NK-92 (cell line): Measurements from ENCODE around the gene ARMH4.
"Not testable (repeated sequence)": the region's sequence is repeated elsewhere in the genome, so short reads cannot be mapped to it uniquely, and the experiment has no call there.

Experiments
- DNase-seq: peaks from one replicate; lab custom pipeline; 2025; ENCODE audit not compliant: unreplicated experiment; lab: John Stamatoyannopoulos, UW

ARMH4 gene

DNA sequence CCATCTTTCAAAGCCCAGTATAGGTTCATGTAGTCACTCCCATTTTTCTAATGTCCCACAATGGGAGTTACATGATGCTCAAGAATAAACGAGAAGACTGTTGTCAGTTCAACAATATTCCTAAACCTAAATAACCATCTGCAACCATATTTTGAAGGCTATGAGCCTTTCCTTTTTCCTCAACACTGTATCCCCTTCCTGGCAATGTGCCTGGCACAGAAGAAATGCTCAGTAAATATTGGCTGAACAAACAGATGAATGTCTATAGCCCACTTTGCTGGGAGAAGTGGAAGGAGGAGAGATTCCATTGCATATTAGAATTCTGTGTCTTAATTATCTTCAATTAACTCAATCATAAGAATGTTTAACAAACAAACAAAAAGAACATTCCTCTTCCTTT, 6.1 kb downstream of the ARMH4 start:
- no peak for DNase-seq

DNA sequence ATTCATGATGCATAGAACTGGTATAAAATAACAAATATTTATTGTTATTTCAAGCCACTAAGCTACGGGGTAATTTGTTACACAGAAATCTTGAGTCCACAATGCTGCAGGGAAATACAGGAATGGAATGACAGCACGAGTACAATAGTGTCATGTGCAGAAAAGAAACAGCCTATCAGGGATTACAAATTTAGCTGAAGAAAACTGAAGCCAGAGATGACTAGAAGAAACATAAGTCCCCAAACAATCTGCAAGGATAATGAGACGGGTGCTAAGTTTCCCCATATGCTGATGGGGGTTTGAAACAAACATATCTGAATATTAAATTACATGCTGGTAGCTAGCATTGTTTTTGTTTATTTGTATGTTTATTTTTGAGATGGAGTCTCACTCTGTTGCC, 8.9 kb downstream of the ARMH4 start:
- no peak for DNase-seq

DNA sequence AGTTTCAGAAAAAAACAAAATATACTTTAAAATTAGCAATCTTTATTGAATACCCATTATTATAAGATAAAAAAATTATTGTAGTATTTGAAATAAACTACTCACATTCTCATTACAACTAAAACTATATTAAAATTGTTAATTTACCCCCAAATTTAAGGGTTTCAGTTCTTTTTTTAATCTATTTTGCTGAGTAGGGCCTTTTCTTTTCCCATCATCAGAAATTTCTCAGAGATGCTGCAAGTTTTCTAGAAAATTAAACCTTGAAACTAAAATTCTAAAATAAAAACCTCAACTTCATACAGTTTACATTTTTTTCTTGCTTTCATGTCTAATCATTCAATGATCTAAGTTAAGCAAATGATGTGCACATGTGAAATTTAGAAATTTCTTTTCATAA, 10.1 kb downstream of the ARMH4 start:
- no peak for DNase-seq

DNA sequence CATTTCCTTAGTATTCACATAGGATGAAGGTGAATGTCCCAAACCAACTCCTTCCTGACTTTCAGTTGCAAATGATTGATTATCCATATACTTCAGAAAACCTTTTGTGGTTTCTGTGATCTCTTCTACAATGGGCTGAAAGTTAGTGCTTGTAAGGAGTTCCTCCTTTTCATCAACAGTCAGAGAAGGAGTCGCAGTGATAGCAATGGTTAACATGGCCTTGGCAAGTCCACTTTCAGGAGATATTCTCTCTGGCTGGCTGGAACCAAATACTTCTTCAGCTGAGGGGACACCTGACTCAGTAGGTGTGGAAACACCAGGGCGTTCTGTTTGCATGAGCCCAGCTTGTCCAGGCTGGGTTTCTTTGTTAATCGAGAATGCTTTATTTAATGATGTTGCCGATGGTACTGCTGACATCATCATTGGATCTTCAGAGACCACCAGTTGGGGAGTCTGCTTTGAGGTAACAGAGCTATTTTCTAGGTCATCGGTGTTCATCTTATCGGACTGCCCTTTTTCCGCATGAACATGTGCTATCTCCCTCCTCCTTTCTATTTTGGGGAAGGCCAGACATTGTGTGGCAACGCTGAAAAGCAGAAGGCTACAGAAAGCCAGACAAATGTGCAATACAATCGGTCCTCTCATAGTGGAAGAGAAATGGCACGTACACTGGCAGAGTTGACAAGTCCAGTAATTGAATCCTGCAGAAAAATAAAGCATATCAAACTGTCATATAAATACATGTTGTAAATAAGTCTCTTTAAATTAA, 13.1 kb downstream of the ARMH4 start:
- no peak for DNase-seq

DNA sequence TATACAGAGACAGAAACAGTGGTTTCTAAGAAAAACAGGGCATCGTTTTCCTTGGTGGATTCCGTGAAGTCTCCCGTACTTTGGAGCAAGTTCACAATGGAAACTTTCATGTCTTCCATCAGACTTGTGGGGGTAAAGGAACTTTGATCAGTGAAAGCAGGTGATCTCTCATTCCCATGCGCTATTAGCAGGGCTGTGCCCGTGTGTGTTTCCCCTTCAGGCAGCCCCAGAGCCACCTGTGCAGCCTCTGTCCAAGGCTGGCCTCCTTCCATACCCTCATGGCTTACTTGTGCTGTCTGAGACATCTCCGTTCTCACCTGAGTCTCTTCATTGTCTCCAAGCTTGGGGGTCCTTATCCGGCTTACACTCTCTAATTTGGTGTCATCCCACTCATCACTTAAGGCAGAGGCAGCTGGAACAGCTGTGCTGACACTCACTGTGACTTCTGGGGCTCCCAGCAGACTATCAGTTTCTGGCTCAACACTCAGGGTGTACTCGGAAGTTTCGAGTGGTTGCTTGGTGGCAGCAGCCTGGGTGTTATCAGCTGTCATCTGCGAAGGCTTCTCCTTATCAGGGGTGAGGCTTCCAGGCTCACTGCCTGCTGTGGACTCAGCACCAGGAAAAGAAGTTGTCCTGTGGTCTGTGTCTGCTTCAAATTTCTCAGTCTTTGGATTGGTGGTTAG, 13.8 kb downstream of the ARMH4 start:
- DNase-seq, result no peak

DNA sequence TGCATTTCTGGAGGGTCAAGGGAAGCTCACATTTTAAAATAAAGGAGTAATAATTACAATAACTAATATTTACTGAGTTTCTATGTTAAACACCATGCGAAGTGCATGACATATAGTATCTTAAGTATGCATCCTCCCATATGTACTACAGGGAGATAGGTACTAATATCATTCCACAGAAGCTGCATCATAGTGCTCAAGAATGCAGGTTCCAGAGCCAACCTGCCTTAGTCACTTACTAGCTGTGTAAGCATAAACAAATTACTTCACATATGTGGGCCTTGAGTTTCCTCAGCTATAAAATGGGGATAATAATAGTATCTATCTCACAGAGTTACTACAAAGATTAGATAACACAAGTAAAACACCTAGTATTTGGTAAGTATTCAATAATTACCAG, 18.3 kb downstream of the ARMH4 start:
- no peak for DNase-seq

DNA sequence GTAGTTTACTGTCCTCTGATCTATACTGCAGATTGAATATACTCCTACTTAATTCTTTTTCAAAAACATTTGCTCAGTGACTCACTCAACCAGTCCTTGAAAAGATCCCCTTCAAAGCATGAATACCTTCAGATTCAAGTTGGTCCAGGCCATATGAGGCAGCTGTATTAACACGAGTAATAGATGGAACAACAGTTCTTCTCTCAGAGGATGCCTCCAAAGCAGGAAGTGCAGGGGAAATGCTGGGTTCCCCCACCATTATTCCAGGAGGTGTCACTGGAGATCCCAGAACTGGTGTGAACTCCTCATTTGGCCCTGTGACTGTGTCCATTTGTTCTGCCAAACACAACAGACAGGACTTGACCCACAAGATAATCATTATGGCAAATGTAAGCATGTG, 20.6 kb downstream of the ARMH4 start:
- no peak for DNase-seq

DNA sequence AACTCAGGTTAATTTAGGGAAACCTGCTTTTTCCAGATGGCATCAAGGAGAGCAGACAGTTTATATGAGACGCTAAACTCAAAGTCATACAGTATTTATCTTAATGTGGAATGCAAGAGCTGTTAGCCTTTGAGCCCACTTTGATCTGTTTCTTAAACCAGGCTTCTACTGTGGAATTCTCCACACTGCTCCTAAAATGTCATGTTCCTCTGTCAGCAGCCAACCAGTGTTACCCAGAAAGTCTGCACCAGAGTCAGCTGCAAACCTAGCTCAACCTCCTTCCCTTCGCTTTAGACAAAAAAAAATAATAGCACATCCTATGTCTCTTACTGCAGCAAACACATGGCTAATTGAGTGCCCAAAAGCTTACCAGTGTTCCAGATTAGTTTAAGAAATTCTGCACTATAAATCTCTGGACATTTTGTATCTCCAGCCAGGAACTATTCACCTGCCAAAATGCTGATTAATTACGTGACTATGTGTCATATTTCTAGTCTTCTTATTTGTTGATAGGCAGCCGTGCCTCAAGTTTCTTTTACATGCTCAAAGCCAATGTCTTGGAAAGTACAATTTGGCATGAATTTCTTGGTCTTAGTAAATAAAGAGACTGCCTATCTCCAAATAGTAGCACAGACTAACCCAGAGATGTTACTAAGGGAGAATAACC, 21.8 kb downstream of the ARMH4 start:
- DNase-seq, result no peak

DNA sequence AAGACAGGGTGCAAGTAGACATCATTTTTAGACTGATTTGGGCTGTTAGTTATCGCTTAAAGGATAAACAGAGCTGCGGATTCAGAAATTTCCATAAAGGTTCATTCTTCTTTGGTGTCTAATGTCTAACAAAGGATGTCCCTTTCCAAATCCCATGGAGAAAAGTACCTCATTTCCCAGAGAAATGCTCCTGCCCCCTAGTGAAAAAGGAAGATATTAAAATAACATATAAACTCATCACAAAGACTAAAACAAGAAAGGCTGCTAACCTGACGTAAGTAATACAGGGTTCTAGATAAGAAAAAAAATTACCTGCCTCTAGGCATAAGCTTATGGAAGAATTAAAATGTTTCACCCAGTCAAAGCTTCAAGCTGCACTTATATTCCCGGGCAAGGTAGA, 22.8 kb downstream of the ARMH4 start:
- no peak for DNase-seq

DNA sequence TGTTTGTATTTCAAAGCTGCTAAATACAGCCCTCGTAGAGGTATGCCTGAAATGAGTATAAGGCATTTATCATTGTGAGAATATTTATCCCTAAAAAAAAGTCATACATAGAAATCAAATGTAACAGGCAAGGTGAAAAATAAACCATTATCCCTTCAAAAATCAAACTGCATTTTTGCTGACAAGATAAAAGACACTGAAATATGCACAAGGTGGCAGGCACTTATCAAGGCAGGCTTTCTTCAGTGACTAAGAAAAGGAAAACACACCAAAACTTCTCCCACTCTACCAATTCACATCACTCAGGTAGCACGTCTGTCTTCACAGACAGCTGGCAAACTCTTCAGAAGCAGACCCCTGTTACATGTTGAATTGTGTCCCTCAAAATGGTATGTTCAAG, 23.6 kb downstream of the ARMH4 start:
- DNase-seq, result no peak

DNA sequence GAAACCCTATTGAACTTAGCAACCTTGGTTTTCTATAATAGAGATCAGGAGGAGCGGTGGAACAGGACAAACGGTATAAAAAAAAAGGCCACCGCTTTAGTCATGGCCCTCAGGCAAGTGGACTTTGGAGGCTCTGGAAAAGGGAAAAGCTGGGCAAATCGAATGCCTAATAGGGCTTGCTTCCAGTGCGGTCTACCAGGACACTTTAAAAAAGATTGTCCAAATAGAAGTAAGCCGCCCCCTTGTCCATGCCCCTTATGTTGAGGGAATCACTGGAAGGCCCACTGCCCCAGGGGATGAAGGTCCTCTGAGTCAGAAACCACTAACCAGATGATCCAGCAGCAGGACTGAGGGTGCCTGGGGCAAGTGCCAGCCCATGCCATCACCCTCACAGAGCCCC, 29.5 kb downstream of the ARMH4 start:
- DNase-seq, result not testable (repeated sequence)

DNA sequence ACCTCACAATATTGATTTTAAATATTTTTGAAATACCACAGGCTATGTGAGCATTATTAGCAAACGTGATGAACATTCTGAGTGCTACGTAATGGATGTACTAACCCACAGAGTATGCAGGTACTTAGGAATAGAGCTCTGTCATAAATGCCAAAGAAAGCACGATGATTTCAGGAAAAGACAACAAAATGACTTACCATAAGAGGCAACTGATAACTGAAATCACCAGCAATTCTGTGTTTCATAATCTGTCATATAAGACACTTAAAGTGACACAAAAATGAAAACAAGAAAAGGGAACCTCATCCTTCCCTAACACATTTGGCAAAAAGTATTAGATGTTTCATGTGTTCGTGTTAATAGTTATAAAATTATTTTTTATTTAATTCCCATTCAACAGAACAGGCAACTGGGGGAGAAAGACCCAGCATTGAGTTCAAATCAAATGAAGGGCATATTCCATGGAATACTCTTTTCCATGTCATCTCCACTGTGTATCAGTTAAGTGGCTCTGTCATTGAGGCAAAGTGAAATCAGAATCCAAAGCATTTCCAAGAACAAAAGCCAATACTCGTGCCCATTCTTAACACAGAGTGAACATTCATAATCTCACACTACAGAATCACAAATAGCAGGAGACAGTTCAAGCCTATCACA, 30.4 kb downstream of the ARMH4 start:
- no peak for DNase-seq

DNA sequence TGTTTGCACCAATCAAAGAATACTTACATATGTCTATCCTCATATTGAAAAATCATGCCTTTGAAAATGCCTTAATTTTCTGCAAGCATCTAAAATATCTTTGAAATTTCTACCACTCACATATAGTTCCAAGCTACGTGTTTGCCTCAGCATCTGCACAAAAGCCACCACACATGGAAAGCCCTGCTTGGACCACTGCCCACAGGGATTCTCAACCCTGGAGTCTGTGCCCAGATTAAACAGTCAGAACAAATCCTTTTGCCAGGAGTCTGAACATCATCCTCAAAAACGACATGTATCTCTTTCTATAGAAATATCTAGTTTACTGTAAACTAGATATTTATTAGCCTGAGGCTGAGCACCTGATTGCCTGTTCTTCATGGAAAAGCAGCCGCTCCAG, 32.6 kb downstream of the ARMH4 start:
- no peak for DNase-seq

DNA sequence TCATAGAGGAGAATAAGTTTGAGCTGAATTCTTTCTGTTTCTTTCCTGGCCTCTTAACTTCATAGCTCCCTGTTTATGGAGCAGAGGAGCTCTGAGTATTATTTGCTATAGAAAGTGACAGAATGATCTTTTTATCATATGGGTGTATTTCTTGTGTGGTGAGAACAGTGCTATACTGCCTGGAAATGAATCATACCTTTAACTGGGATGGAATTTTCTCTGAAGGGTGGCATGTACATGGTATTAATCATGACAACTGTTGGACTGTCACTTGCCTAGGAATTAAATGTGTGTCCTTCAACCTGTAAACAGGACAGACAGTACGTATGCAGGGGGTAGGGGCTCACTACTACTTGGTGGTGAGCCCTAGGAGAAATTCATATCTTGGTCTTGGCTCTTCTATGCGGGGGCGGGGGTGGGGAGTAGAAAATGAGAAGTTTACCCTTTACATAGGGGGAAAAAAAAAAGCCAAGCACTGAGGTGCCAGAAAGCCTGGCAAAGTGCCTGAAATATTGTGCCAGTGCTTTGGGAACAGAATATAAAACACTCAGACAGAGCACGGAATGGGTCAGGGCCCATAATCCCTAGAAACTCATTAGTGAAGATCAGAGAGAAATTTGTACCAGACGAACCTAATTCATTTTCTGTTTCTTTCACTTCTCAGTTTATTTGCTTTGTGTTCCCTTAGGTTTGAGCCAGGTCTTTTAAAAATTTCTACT, 33.8 kb downstream of the ARMH4 start:
- DNase-seq, result no peak

DNA sequence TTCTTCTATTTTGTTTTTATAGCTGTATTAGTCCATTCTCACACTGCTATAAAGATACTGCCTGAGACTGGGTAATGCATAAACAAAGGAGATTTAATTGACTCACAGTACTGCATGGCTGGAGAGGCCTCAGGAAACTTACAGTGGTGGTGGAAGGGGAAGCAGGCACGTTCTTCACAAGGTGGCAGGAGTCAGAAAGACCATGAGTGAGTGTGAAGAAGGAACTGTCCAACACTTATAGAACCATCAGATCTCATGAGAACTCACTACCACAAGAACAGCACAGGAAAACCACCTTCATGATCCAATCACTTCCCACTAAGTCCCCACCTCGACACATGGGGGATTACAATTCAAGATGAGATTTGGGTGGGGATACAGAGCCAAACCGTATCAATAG, 42.3 kb downstream of the ARMH4 start:
- DNase-seq, result no peak

DNA sequence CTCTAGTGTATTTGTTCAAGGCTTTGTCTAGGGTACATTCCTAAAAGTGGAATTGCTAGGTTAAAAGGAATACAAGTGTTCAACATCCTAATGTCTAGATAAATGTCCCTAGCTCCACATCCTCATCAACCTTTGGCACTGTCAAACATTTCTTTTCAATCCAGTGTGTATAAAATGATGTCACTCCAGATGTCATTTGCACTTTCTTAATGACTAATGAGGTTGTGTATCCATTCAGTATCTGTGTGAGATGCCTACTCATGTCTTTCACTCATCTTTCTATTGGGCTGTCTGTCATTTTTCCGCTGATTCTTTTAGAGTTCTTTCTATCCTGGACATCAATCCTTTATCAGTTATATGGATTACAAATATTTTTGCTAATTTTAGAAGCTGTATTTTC, 43.3 kb downstream of the ARMH4 start:
- DNase-seq, result no peak

DNA sequence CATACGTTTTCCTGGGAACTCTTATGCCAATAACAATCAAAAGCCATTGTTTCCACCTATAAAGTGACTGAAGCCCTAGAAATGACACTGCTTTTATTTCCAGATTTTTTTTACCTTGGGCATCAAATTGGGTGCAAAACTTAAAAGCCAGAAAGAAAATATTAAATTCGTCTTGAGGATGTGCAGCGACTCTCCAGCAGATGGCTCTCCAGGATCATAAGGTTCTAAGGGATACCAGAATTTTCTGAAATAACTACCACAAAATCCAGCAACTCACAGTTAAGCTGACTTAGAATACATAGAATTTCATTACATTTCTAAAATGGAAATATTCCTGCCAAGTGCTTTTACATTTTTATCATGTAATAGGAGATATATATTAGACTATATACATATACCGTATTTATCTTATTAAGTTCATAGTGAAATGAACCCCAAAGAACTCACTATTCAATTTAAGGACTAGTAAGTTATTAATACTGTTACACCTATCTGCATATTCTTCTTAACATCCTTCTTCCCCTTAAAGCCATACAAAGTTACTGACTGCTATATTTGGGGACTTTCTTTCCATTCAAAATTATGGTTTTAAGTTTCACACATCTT, 44.0 kb downstream of the ARMH4 start:
- no peak for DNase-seq

DNA sequence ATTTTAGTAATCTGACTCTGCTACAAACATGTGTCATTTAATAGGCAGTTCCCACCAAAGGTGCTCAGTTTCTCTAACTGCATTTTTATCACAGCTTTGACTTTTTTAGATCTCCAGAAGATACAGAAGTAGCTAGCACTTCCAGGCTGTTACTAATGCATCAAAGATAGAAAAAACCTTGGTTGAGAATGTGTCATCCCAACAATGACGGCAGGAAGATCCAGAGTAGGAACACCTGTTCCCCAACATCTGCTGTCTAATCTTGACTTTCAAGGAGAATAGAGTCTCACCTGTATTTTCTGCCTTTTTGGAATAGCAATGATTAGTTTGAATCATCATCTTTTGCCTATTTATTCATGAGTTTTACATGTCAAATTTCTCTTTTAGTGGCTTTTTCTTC, 45.0 kb downstream of the ARMH4 start:
- no peak for DNase-seq

DNA sequence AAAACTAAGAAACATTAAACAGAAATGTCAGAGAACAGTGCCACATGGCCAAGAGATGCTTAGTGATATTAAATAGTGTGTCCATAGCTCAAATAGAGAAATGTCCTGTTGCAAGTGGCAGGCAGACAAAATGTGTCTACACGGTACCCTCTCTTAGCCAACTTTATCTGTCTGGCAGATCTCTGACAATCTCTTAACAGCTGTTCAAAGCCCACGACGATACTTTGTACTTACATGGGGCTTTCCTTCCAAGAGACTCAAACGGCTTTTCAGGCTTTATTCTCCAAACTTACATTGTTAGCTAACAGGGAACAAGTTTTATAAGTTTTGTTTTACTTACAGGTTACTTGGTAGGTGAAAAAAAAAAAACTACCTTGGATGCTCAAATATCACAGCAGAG, 45.6 kb downstream of the ARMH4 start:
- DNase-seq, result no peak

DNA sequence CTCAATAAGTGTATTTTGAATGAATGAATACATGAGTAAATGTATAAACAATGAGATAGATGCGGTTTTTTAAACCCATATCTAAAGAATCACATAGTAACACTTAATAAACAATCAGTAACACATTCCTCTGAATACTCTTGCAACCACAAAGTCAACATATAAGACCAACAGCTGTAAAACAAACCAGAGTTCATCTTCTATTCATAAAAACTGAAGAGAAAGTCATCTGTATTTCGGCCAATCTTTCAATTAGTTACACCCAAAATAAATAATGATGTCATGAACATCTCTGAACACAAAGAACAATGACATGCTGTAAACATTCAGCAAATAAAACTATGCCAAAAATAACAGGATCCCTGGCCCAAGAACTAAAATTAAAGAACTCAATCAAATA, 47.2 kb downstream of the ARMH4 start:
- DNase-seq, result no peak
